A172 (cell line): ENCODE measurements around the gene CD24. TPM values are rescaled to one million over a fixed set of nuclear protein-coding genes. Genes with fewer than 3 reads are reported as not detected.
"Not testable (repeated sequence)": the region's sequence is repeated elsewhere in the genome, so short reads cannot be mapped to it uniquely, and the experiment has no call there.

Source experiments
- DNase-seq: peaks from one replicate; pipeline ENCODE4 v3.0.0-alpha.2; 2015; ENCODE audit warnings: low spot score
- total RNA-seq: library from RNA; depleted of rRNA; stranded (reverse); fragments of >200 nt; shearing (Covaris generic); gene quantifications from 2 replicates; pipeline ENCODE4 v1.2.3, GENCODE V29; 2014; rRNA removed

Gene CD24, protein sequence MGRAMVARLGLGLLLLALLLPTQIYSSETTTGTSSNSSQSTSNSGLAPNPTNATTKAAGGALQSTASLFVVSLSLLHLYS
- 20.4 and 26.9 TPM in 2 replicates for total RNA-seq

DNA sequence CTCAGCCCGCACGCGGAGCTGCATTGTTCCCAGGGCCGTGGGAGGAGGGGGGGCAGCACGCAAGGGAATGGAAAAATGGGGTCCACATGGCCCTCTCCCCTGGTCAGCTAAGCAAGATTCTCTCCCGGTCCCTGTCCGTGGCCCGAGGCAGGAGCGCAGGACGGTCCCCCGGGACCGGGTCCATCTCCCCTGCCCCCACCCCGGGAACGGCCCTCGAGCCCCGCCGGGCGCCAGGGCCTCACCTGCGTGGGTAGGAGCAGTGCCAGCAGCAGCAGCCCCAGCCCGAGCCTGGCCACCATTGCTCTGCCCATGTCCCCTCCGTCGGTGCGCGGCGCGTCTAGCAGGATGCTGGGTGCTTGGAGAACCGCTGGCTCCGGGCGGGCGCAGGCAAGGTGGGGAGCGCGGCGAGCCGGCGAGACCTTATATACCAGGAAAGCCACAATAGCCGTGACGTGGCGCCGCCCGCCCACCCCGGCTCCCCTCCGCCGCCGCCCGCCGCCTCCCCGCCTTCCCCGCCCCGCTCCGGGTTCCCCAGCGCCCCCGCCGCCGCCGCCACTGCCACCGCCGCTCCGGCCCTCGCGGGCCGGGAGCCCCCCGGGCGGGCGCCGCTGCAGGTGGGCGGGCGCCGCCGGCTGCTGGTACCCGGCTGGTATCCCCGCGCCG lies at the start of gene CD24:
CD24 (minus strand) TSS at position 394 of the 663 bp plus-strand sequence; CDS start at position 311, 83 bp downstream.
- no peak for DNase-seq

DNA sequence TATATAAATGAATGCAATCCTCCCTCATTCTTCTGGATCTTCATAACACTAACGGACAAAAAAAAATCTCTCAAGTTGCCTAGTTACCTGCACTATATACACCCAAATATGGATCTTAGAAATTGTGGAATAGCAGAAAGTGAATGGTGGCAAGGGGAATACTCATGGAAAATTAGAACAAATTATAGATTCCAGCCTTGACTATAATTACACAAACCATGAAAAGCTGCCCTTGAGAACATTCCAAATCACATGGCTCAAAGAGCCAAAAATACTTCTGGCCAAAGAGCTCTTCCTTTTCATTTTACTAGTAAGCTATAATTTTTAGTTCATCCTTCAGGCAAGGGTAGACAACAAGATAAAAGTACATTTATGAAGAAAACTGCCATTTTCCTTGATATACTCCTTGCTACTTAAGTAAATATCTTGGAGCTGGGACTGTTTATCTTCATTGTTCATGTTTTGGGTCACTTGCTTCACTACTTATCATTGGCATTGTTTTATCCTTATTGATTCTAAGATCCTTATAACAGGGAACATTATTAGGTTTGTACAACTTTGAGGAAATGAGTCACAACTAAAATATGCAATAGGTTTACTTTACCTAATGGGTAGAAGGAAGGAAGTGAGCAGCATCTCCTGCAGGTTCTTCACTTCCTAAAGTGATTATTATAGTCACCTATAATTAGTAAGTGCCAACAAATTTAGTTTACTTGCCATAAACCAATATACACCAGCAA lies 47.1 kb upstream of the CD24 start:
- no peak for DNase-seq

DNA sequence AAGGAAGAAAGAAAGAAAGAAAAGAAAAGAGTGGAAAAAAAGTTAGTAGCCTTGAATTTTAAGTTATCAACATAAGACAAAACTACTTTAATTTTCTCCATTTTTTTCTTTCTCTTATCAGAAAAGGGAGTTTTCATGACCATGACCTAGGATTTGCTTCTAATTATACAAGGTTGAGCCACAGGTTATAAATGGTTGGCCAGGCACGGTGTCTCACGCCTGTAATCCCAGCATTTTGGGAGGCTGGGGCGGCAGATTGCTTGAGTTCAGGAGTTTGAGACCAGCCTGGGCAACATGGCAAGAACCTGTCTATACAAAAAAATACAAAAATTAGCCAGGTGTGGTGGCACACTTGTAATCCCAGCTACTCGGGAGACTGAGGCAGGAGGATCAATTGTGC lies 45.7 kb upstream of the CD24 start:
- no peak for DNase-seq

DNA sequence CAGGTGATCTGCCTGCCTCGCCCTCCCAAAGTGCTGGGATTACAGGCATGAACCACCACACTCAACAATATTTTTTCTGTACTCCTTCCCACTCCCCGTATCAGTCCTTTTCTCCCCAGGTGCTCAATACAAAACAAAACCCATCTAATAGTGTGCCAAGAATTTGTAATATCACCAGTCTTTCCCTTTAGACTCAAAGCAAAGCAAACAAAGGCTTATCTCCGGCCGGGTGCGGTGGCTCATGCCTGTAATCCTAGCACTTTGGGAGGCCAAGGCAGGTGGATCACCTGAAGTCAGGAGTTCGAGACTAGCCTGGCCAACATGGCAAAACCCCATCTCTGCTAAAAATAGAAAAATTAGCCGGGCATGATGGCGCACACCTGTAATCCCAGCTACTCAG lies 45.1 kb upstream of the CD24 start:
- DNase-seq = not testable (repeated sequence)

DNA sequence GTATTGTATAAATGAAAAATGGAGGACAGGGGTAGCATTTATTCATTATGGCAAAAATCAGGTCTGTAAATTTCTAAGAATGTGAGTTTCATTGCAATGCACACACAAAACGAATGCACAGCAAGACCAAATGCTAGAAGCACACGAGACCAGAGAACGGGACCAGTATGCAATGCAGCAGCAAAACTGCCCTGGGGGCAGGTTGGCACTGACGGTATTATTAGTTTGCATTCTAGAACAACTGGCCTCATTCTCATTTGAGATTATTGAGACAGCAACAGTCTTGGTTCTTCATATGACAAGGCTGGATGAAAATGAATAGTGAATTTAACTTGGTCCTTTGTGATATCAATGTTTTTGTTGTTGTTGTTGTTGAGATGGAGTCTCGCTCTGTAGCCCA lies 44.5 kb upstream of the CD24 start:
- no peak for DNase-seq

DNA sequence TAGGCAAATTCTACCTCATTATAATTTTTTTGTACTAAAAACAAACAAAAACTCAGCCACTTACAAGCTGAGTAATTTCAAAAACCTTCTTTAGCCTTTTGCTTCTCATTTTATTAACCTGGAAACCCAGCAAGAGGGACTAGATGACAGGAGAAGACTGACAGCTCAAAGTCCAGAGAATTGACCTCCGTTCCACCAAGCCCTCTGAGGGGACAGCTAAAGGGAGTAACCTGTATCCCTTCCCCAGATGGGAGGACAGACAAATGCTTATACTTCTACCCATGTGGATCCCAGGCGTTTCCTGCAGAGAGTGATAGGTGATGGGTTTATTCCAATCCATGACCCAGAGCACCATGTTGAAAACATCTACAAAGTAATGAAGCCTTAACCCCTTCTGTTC lies 35.0 kb upstream of the CD24 start:
- no peak for DNase-seq

DNA sequence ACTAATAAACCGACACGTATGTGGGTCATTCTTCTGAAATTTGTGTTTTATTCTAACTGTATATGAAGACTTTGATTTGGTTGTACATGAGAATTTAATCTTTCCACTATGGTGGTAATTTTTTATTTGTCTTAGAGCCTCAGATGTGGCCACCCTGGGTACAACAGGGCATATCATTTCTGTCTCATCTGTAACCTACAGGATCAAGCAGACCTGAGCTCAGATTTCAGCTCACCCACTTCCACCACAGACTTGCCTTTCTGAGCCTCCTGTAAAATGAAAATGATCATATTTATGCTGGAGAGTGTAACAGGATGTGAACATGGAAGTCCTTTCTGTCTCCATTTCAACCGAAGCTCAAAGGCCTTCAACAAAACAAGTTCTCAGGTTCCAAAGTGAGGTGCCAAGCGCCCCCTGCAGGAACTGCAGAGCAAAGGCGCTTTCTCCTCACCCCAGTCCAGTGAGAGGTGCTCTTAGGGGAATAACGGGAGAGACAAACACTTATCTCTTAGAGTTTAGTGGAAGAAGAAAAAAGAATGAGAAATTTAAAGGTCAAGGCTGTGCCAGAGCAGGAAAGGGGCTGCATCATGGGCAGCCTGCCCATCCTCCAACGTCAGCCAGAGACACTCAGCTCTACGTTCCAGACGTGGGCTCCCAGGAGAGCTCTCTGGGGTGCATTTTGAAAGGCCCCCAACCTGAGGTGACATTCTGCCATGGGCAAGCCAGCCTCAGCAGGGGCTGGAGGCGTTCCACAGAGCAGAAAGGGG lies 23.0 kb upstream of the CD24 start:
- DNase-seq = peak; percentile 52

DNA sequence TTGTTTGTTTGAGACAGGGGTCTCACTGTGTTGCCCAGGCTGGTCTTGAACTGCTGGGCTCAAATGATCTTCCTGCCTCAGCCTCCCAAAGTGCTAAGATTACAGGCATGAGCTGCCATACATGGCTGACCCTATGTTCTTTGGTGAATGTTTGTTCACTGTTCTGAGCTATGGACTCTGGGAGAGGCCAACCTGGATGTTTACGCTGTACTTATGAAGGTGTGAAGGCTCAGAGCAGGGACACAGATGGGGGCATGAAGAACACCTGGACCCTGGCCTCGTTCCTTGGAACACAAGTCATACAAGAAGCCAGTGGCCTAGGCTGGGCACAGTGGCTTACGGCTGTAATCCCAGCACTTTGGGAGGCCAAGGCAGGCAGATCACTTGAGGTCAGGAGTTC lies 21.1 kb upstream of the CD24 start:
- DNase-seq = no peak

DNA sequence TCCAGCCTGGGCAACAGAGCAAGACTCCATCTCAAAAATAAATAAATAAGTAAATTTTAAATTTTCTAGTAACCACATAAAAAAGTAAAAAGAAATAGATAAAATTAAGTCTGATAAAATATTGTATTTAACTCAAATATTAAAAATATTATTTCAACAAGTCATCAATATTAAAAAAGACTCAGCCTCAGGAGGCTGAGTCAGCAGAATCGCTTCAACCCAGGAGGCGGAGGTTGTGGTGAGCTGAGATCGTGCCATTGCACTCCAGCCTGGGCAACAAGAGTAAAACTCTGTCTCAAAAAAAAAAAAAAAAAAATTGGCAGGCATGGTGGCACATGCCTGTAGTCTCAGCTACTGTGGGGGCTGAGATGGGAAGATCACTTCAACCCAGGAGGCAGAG lies 15.2 kb upstream of the CD24 start:
- DNase-seq = not testable (repeated sequence)

DNA sequence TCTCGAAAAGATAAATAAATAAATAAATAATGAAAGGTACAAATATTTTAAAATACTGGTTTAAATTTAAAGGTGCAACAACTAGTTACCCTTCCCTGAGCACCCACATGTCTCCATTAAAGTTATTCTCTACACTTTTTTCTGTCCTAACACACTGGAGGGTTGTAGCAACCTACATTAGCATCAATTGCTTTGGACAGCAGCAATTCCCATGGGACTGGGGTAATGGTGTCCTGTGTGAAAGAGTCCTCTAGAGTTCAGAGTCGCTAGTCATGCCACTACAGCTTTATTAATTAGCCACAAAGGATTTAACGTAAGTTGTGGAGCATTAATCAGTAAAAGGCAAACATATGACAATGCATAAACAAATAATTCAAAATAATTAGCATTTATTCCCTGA lies 14.1 kb upstream of the CD24 start:
- DNase-seq = no peak

DNA sequence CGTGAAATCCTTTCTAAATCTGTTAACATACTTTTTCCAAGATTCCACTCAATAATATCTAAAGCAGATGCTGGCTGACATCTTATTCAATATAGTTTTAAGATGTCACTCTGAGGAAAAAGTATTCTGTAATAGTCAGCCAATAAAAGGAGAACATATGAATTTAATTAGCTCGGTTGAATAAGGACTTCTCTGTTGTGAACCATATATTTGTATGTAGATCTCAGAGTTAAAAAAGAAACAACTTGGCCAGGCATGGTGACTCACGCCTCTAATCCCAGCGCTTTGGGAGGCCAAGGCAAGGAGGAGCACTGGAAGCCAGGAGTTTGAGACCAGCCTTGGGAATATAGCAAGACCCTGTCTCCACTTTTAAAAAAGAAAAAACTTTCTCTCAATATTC lies 7.4 kb upstream of the CD24 start:
- no peak for DNase-seq

DNA sequence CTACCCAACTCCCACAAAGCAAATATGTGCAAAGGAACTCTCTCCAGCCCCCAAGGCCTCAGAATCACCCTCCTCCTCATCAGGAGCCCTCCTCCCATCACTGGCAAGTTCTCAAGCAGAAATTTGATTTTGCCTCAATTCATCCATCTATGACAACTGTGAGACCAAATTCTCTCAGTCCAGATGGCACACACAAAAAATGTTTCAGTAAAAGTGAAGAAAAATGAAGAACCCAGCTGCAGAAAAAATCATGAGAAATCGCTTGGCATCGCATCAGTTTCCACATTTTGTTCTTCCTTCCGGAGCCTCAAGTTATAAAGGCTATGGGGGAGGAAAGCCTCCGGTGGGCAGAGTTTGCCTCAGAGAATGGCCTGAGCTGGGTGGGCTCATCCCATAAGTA lies 6.4 kb upstream of the CD24 start:
- no peak for DNase-seq

DNA sequence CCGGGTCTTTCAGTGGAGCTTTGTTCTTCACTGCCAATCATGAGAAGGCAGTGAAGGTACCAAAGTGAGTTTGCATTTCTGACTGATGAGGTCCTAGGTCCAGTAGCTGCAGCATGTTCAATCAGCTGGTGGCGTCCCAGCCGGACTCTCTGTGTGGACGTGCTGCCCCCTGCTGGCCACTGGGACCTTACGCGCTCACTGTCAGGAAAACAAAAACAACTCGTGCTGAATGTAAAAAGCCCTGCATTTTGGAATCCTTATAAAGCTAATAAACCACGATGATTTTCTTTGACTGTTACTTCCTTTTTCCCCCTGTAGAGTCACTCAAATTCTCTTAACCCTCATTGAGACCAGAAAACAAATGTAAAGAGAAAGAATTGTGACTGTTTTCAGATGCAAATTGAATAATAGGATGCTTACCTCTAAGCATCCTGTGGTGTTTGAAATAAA lies 4.9 kb upstream of the CD24 start:
- DNase-seq = peak; percentile 71

DNA sequence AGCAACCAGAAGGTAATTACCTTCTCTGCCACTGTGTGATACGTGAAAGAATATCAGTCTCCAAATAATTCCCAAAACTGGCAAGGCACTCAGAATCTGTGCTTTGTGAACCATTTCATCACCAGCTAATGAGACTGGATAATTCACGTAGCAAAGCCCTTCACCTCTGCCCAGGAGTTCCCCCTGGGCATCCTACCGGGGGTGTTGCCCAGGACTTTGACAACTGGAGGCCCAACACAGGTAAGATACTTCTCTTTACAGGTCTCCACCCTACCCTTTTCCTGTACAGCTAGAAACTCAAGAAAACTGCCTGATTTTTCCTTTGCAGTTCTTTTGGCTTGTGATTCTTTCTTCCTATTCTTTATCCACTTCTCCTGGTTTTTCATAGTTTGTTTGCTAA lies 2.7 kb upstream of the CD24 start:
- DNase-seq = no peak

DNA sequence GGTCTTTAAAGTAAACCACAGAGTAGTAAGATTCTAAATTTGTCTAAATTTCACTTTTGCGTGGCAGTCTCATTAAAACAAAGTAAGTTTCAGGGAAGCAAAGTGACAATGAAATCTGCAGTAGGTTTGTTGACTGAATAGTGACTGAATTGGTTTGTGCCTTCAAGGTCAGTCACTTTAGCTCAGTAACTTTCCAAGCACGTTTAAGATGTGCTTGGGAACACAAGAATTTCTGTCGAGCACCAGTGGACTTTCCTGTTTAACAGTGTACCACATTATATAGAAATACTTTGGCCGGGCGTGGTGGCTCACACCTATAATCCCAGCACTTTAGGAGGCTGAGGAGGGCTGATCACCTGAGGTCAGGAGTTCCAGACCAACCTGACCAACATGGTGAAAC lies 1.7 kb upstream of the CD24 start:
- no peak for DNase-seq

DNA sequence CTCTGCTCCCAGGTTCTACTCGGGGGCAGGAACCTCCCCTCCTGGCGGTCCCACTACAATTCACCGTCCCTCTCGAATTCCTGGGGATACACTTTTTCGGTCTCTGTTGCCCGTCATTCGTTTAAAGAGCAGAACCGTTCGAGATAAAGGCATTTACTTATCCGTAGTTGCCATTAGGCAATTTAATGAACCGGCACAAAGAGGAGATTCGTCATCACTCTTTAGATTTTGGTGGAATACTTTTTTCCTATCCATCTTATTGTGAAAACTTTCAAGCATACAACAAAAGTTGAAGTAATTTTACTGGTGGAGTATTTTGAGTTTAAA lies 1.2 kb upstream of the CD24 start:
- no peak for DNase-seq

DNA sequence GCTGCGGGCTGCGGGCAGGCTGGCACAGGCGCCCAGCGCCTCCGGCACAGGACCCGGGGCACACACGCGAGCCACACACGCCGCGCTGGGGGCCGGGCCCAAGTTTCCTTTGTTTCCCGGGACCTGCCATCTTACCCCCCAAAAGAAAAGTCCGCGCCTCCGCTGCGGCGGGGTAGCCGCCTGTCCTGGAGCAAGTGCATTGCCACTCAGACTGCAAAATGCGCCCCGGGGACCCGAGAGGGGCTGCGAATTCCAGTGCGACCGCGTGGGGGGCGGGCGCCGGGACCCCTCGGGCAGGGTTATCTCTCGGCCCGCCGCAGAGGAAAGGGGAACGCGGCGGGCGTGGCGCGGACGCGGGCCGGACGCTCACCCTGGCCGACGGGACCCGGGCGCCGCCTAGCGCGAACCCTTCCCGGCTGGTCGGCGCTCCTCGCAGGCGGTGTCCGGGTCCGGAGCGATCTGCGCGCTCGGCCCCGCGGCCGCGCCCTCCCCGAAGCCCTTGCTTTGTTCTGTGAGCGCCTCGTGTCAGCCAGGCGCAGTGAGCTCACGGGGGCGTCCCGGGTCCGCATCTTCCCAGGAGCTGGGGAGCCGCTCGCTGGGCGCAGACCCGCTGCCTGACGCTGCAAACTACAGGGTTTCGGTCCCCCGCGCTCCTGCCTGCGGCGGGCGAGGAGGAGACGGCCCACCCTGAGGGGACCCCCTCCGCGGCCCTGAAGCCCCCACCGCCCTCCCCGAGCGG lies 639 bp upstream of the CD24 start:
- DNase-seq = no peak

DNA sequence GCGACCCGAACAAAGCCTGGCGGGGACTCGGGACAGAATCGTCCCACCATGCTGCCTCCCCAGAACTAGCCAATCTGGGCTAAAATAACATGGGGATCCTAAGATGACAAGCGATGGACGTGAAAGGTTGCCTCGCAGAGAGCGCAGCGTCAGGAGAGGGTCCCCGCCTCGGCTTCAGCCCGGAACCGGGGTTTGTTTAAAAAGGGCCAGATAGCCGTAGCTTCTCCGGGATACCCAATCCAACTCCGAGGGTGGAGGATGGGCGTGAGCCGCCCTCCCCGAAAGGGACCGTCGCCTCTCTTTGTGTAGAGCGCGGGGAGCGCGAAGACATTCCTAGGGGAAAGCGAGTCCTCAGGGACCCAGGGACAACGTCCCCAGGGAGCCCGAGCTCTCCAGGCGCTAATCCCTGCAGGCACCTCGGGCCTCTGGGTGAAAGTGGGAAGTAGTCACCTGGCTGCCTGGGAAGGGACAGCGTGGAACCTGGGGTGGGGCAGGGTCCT lies 643 bp downstream of the CD24 start:
- DNase-seq = no peak

DNA sequence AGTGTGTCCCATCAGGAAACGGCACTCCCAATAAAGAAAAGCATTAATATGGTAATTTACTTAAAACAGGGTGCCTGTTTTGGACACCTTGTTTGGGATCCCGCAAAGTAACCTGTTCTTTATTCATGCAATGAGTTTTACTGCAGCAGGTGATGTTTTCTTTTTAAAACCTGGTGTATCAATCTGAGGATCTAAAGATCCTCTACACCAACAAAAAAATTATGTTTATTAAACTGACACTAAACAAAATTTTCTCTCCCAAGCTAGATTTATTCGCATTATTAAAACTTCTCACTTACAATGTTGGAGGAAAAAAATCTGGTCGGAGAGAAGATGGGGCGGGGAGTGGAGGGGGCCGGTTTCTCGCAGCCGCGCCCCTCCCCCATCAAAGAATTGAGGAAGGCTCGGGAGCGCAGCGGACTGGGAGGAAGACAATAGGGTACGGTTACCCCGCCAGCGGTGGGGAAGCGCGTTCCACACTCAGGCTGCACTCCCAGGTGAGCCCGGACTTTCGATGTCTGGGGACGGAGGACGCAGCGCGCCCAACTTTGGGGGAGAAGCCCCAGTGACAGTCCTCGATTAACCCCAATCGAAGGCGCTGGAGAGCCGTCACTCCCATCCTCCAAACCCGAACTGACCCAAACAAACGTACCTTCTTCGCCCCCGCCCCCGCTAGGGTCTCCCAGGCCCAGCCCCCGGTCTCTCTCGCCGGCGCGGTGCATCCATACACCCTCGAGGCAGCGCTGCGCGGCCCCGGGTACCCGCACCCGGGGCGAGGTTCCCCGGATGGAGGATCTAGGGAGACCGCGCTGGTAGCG lies 1.3 kb downstream of the CD24 start:
- DNase-seq = no peak

DNA sequence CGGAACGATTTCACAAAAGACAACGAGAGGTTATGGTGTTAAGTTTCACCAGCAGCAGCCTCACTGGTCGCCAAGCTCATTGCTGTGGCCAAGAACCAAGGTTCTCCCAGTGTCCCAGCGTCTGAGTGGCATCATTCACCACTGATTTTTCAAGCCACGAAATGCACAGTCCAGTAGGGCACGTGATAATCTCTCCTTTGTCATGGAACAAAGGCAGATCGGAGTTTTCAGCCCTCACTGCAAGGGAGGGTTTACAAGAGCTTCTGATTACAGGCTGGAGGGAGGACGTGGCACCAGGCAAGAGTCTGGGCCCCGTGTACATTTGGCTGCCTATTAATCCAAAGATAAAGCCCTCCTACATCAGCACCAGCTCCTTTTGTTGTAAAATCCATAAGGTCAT lies 2.0 kb downstream of the CD24 start:
- no peak for DNase-seq

DNA sequence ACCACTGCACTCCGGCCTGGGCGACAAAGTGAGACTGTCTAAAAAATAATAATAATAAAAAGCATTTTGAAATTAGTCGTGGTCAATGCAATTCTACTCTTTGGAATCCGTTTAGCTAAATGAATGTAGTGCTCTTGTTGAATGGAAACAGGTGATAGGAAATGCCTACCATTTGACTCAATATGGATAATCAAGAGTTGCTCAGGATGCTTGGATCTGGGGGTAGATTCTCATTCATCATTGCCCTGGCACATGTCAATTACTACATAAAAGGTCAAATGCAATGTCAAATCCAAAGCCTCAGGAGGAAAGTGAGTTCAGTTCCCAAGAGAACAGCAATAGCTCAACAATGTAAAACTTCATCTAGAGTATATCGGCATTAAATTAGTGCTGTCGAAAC lies 3.8 kb downstream of the CD24 start:
- not testable (repeated sequence) for DNase-seq
